KMS-11 (cell line): Measurements from ENCODE around the gene OGA.

Experiments used
- H2AFZ ChIP-seq: fragments of 200-600 bp; sonication (generic); 2 replicates; pipeline ENCODE4 v1.6.1; 2016; ENCODE audit warnings: antibody characterized with exemption, mixed run types, low read depth
- H3K27ac ChIP-seq: fragments of 200-600 bp; sonication (generic); 2 replicates; pipeline ENCODE4 v1.6.1; 2016; ENCODE audit warnings: mild to moderate bottlenecking, mixed run types
- H3K27me3 ChIP-seq: fragments of 200-600 bp; sonication (generic); 2 replicates; pipeline ENCODE4 v1.6.1; 2017; ENCODE audit warnings: mild to moderate bottlenecking, low read depth, mixed run types, moderate library complexity; ENCODE audit not compliant: insufficient read depth
- H3K36me3 ChIP-seq: fragments of 200-600 bp; sonication (generic); 2 replicates; pipeline ENCODE4 v1.6.1; 2017; ENCODE audit warnings: mild to moderate bottlenecking, mixed run types; ENCODE audit not compliant: insufficient read depth
- H3K4me1 ChIP-seq: fragments of 200-600 bp; sonication (generic); 2 replicates; pipeline ENCODE4 v1.6.1; 2016; ENCODE audit warnings: mild to moderate bottlenecking, low read depth, mixed run types; ENCODE audit not compliant: poor library complexity, severe bottlenecking
- H3K4me2 ChIP-seq: fragments of 200-600 bp; sonication (generic); 2 replicates; pipeline ENCODE4 v1.7.0; 2016; ENCODE audit warnings: mild to moderate bottlenecking, mixed run types
- H3K4me3 ChIP-seq: fragments of 200-600 bp; sonication (generic); IDR thresholded peaks from 2 replicates; pipeline ENCODE4 v1.6.1; 2017; ENCODE audit warnings: low read depth, low read length, mixed read lengths; ENCODE audit not compliant: insufficient read depth
- H3K79me2 ChIP-seq: fragments of 200-600 bp; sonication (generic); 2 replicates; pipeline ENCODE4 v1.6.1; 2016; ENCODE audit warnings: low read depth, mixed run types; ENCODE audit not compliant: insufficient read depth
- H3K9ac ChIP-seq: fragments of 200-600 bp; sonication (generic); 2 replicates; pipeline ENCODE4 v1.6.1; 2016; ENCODE audit warnings: mild to moderate bottlenecking, mixed run types
- H4K20me1 ChIP-seq: fragments of 200-600 bp; sonication (generic); 2 replicates; pipeline ENCODE4 v1.6.1; 2016; ENCODE audit warnings: mild to moderate bottlenecking, mixed run types; ENCODE audit not compliant: insufficient read depth
- CTCF ChIP-seq: fragments of 200-600 bp; sonication (generic); conservative IDR thresholded peaks from 2 replicates; pipeline ENCODE4 v1.6.1; 2017; ENCODE audit warnings: low read depth, mild to moderate bottlenecking, antibody characterized with exemption, low read length, moderate library complexity, mixed read lengths

Gene OGA

GRCh38 chr10:101816913-101817336, 1.3 kb downstream of the OGA start:
- peak overlapping the region; percentile 91 for H3K9ac ChIP-seq
- H3K27me3 ChIP-seq, result no peaks in the 10 kb centered on the region
- peaks cover 9% of the 10 kb centered on the region; the same call in 1 of the 2 replicates for H3K36me3 ChIP-seq
- H4K20me1 ChIP-seq, result peaks cover 47% of the 10 kb centered on the region
- H2AFZ ChIP-seq, result no peak overlapping the region
- H3K4me2 ChIP-seq, result peak overlapping the region; percentile 91
- peak overlapping the region; percentile 80 for H3K27ac ChIP-seq
- no peak for TF ChIP-seq CTCF
- H3K4me3 ChIP-seq, result no peak overlapping the region
- H3K4me1 ChIP-seq, result peaks cover 42% of the 10 kb centered on the region
- H3K79me2 ChIP-seq, result peaks cover 68% of the 10 kb centered on the region

GRCh38 chr10:101816376-101816775, 1.9 kb downstream of the OGA start:
- TF ChIP-seq CTCF, result no peak
- Histone ChIP-seq H3K4me1 (peaks cover 48% of the 10 kb centered on the region), H3K36me3 (peaks cover 9% of the 10 kb centered on the region; the same call in 1 of the 2 replicates), H3K27ac (peak overlapping the region; percentile 80), H2AFZ (no peak overlapping the region), H4K20me1 (peaks cover 53% of the 10 kb centered on the region), H3K79me2 (peaks cover 73% of the 10 kb centered on the region), H3K9ac (peak overlapping the region; percentile 91), H3K27me3 (no peaks in the 10 kb centered on the region), H3K4me3 (no peak overlapping the region), H3K4me2 (peak overlapping the region; percentile 91)

GRCh38 chr10:101814466-101815071, 3.7 kb downstream of the OGA start:
- TF ChIP-seq CTCF, result no peak
- H3K36me3 ChIP-seq, result peaks cover 19% of the 10 kb centered on the region; the same call in 1 of the 2 replicates
- no peaks in the 10 kb centered on the region for H3K27me3 ChIP-seq
- H3K79me2 ChIP-seq, result peaks cover 88% of the 10 kb centered on the region
- peak overlapping the region; percentile 80 for H3K27ac ChIP-seq
- no peak overlapping the region for H2AFZ ChIP-seq
- H3K4me1 ChIP-seq, result peaks cover 49% of the 10 kb centered on the region
- H3K9ac ChIP-seq, result peak overlapping the region; percentile 91; the same call in 1 of the 2 replicates
- peak overlapping the region; percentile 91 for H3K4me2 ChIP-seq
- peaks cover 53% of the 10 kb centered on the region for H4K20me1 ChIP-seq
- no peak overlapping the region for H3K4me3 ChIP-seq

- Histone ChIP-seq H3K9ac (no peak overlapping the region), H2AFZ (no peak overlapping the region), H3K4me1 (peaks cover 43% of the 10 kb centered on the region), H3K36me3 (peaks cover 25% of the 10 kb centered on the region; the same call in 1 of the 2 replicates), H3K4me2 (peak overlapping the region; percentile 10; the same call in 1 of the 2 replicates), H3K4me3 (no peak overlapping the region), H3K27me3 (no peaks in the 10 kb centered on the region), H4K20me1 (peaks cover 53% of the 10 kb centered on the region), H3K27ac (no peak overlapping the region), H3K79me2 (peaks cover 100% of the 10 kb centered on the region)
- TF ChIP-seq CTCF, result no peak
Observed at GRCh38 chr10:101812606-101813005, 5.6 kb downstream of the OGA start.
